Measurements from ENCODE around the gene PI4KA. TPM values are rescaled to one million over a fixed set of nuclear protein-coding genes. Genes with fewer than 3 reads are reported as not detected.

Gene PI4KA
- total and polyA plus RNA-seq, 2 of the 13 experiments (the other 11 are each of a cell fraction or from before 2014, with no cell fraction given): 27.4 to 56.4 TPM

GRCh38 chr22:20885557-20886323 is 27.1 kb upstream of the PI4KA start (continued):
- TF ChIP-seq ATF3 (CRISPR knock-in tag; IDR thresholded peaks at IDR 0.05) (no peak), ATF5 (CRISPR knock-in tag; IDR thresholded peaks at IDR 0.05; ENCODE audit: low read depth) (no peak), ZBTB20 (CRISPR knock-in tag; IDR thresholded peaks at IDR 0.05; ENCODE audit: borderline replicate concordance, low read depth) (peak; percentile 66), ZNF18 (CRISPR knock-in tag; IDR thresholded peaks at IDR 0.05; ENCODE audit: insufficient replicate concordance) (peak; percentile 48), CBX1 (IDR thresholded peaks at IDR 0.05; ENCODE audit: low read depth) (no peak), HNRNPH1 (optimal IDR thresholded peaks at IDR 0.05; ENCODE audit: low read depth, low read length) (no peak), CREM (IDR thresholded peaks at IDR 0.05) (no peak), CREM (CRISPR knock-in tag; IDR thresholded peaks at IDR 0.05) (no peak), JUNB (CRISPR knock-in tag; IDR thresholded peaks at IDR 0.05; ENCODE audit: borderline replicate concordance) (no peak), HOXA7 (CRISPR knock-in tag; IDR thresholded peaks at IDR 0.05) (no peak), ZBTB46 (CRISPR knock-in tag; IDR thresholded peaks at IDR 0.05; ENCODE audit: borderline replicate concordance) (no peak), ZNF891 (CRISPR knock-in tag; IDR thresholded peaks at IDR 0.05) (no peak), ZHX2 (IDR thresholded peaks at IDR 0.05; ENCODE audit: low read depth) (no peak), ZHX2 (CRISPR knock-in tag; IDR thresholded peaks at IDR 0.05; ENCODE audit: borderline replicate concordance) (no peak), LRRFIP1 (CRISPR knock-in tag; conservative IDR thresholded peaks at IDR 0.05) (no peak), ZNF550 (CRISPR knock-in tag; IDR thresholded peaks at IDR 0.05; ENCODE audit: borderline replicate concordance) (0 out of 2 replicates have a peak, but pooled peaks have one; percentile 39)

Measured in HepG2 (cell line).